CD4-positive, alpha-beta T cell treated with Interleukin-2 at 100 ng/mL for 4 hours (primary cell): ENCODE data around the gene SPON1.

Experiments
- DNase-seq: peaks from one replicate; pipeline ENCODE4 v3.0.0-alpha.2; 2020; ENCODE audit warnings: low spot score

SPON1 gene

GRCh38 chr11:14041040-14041439 lies 78.5 kb downstream of the SPON1 start:
- DNase-seq = no peak

GRCh38 chr11:14041565-14041964 lies 79.0 kb downstream of the SPON1 start:
- no peak for DNase-seq

- DNase-seq = no peak
Observed at GRCh38 chr11:14042686-14043465, 80.4 kb downstream of the SPON1 start.

- no peak for DNase-seq
Observed at GRCh38 chr11:14044916-14045315, 82.4 kb downstream of the SPON1 start.

GRCh38 chr11:14045417-14045816 lies 82.9 kb downstream of the SPON1 start:
- no peak for DNase-seq

- no peak for DNase-seq
Observed at GRCh38 chr11:14052198-14052597, 89.7 kb downstream of the SPON1 start.

- no peak for DNase-seq
Observed at GRCh38 chr11:14054116-14055107, 91.9 kb downstream of the SPON1 start.

GRCh38 chr11:14055936-14056335 lies 93.4 kb downstream of the SPON1 start:
- DNase-seq = no peak

GRCh38 chr11:14058061-14058460 lies 95.5 kb downstream of the SPON1 start:
- no peak for DNase-seq

- DNase-seq = no peak
Observed at GRCh38 chr11:14059491-14059890, 97.0 kb downstream of the SPON1 start.

- DNase-seq = no peak
Observed at GRCh38 chr11:14061721-14062120, 99.2 kb downstream of the SPON1 start.

GRCh38 chr11:14065141-14065540 lies 102.6 kb downstream of the SPON1 start:
- no peak for DNase-seq

GRCh38 chr11:14065681-14066080 lies 103.2 kb downstream of the SPON1 start:
- no peak for DNase-seq

GRCh38 chr11:14067686-14068085 lies 105.2 kb downstream of the SPON1 start:
- no peak for DNase-seq

- DNase-seq = no peak
Observed at GRCh38 chr11:14070896-14071295, 108.4 kb downstream of the SPON1 start.

GRCh38 chr11:14073849-14074476 lies 111.4 kb downstream of the SPON1 start:
- DNase-seq = no peak

GRCh38 chr11:14075118-14076078 lies 112.9 kb downstream of the SPON1 start:
- peak; percentile 74 for DNase-seq

GRCh38 chr11:14079011-14079410 lies 116.5 kb downstream of the SPON1 start:
- DNase-seq = peak; percentile 36

- DNase-seq = no peak
Observed at GRCh38 chr11:14079797-14080196, 117.3 kb downstream of the SPON1 start.

GRCh38 chr11:14081581-14082231 lies 119.2 kb downstream of the SPON1 start:
- DNase-seq = no peak

GRCh38 chr11:14082338-14082737 lies 119.8 kb downstream of the SPON1 start:
- no peak for DNase-seq
